ENCODE measurements around the gene TECR.

- TF ChIP-seq CTCF (IDR thresholded peaks at IDR 0.05): no peak
- TF ChIP-seq EP300 (IDR thresholded peaks at IDR 0.05): no peak
- TF ChIP-seq POLR2AphosphoS5 (IDR thresholded peaks at IDR 0.05): no peak
These were observed 77.2 kb downstream of the TECR start for GRCh38 chr19:14606627-14607026.
